ENCODE measurements around the gene UPP2.

UPP2 gene

GRCh38 chr2:158101384-158101926 is at the start of gene UPP2:
TSS of gene UPP2 (plus strand) at chr2:158101876. CDS start at chr2:158102064, 188 bp downstream.
- Histone ChIP-seq H3K9ac (ENCODE audit: low read depth, low read length) (no peak within 1 kb of the TSS), H3K9me3 (ENCODE audit: control insufficient read depth, insufficient read depth, low read length) (no peaks in the 10 kb centered on the region), H3K4me1 (ENCODE audit: insufficient read depth, low read length) (no peaks in the 10 kb centered on the region), H3K36me3 (ENCODE audit: insufficient read depth, low read length) (no peaks in the 10 kb centered on the region)

GRCh38 chr2:158052761-158053160 is 48.9 kb upstream of the UPP2 start:
- Histone ChIP-seq H3K9ac (ENCODE audit: low read depth, low read length) (no peak overlapping the region), H3K9me3 (ENCODE audit: control insufficient read depth, insufficient read depth, low read length) (no peaks in the 10 kb centered on the region), H3K36me3 (ENCODE audit: insufficient read depth, low read length) (no peaks in the 10 kb centered on the region), H3K4me1 (ENCODE audit: insufficient read depth, low read length) (no peaks in the 10 kb centered on the region)

GRCh38 chr2:158056875-158057274 is 44.8 kb upstream of the UPP2 start:
- Histone ChIP-seq H3K9me3 (ENCODE audit: control insufficient read depth, insufficient read depth, low read length) (no peaks in the 10 kb centered on the region), H3K9ac (ENCODE audit: low read depth, low read length) (no peak overlapping the region), H3K4me1 (ENCODE audit: insufficient read depth, low read length) (no peaks in the 10 kb centered on the region), H3K36me3 (ENCODE audit: insufficient read depth, low read length) (no peaks in the 10 kb centered on the region)

DNA sequence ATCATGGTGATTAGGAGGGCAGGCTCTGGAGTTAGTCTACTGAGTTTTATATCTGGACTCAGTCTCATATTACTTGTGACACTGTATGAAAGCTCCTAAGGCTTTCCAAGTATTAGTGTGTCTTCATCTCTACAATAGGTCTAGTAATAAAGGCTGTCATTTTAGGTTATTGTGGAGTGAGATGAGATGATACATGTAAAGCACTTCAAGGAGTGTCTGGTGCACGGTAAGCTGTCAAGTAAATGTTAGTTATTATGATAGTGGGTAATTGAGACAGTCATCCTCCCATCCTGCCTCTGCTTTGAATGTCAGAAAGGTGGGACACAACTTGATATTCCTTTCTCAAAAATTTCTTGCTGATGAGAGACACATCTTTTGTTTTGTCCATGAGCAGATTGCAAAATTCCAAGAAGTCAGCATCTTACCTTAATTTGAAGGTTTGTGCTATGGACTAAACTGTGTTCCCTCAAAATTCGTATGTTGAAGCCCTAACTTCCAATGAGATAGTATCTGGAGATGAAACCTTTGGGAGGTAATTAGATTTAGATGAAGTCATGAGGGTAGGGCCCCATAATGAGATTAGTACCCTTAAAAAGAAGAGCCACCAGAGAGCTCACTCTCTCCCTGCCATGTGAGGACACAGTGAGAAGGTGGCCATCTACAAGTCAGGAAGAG is 41.4 kb upstream of the UPP2 start:
- H3K4me1 ChIP-seq (ENCODE audit: insufficient read depth, low read length), result no peaks in the 10 kb centered on the region
- H3K36me3 ChIP-seq (ENCODE audit: insufficient read depth, low read length), result no peaks in the 10 kb centered on the region
- peaks cover 3% of the 10 kb centered on the region; the same call in 1 of the 2 replicates for H3K9me3 ChIP-seq (ENCODE audit: control insufficient read depth, insufficient read depth, low read length)
- no peak overlapping the region for H3K9ac ChIP-seq (ENCODE audit: low read depth, low read length)

GRCh38 chr2:158060835-158061435 is 40.7 kb upstream of the UPP2 start:
- Histone ChIP-seq H3K4me1 (ENCODE audit: insufficient read depth, low read length) (no peaks in the 10 kb centered on the region), H3K9me3 (ENCODE audit: control insufficient read depth, insufficient read depth, low read length) (peaks cover 3% of the 10 kb centered on the region; the same call in 1 of the 2 replicates), H3K36me3 (ENCODE audit: insufficient read depth, low read length) (no peaks in the 10 kb centered on the region), H3K9ac (ENCODE audit: low read depth, low read length) (no peak overlapping the region)

DNA sequence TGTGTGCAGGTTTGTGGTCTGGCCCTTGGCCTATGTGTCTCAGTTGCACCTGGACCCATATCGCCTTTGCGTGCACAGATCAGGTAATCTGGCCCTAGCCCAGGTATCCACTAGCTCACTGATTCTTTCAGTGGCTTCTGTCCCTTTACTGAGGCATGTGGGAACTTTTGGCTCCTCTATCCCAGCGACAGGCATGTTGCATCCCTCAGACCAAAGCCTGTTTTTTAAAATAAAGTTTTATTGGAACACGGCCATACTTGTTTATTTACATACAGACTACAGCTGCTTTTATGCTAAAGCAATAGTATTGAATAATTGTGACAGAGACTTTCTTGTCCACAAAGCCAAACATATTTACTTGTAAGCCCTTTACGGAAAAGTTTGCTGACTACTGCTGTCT is 39.9 kb upstream of the UPP2 start:
- Histone ChIP-seq H3K9me3 (ENCODE audit: control insufficient read depth, insufficient read depth, low read length) (peaks cover 3% of the 10 kb centered on the region; the same call in 1 of the 2 replicates), H3K9ac (ENCODE audit: low read depth, low read length) (no peak overlapping the region), H3K4me1 (ENCODE audit: insufficient read depth, low read length) (no peaks in the 10 kb centered on the region), H3K36me3 (ENCODE audit: insufficient read depth, low read length) (no peaks in the 10 kb centered on the region)

DNA sequence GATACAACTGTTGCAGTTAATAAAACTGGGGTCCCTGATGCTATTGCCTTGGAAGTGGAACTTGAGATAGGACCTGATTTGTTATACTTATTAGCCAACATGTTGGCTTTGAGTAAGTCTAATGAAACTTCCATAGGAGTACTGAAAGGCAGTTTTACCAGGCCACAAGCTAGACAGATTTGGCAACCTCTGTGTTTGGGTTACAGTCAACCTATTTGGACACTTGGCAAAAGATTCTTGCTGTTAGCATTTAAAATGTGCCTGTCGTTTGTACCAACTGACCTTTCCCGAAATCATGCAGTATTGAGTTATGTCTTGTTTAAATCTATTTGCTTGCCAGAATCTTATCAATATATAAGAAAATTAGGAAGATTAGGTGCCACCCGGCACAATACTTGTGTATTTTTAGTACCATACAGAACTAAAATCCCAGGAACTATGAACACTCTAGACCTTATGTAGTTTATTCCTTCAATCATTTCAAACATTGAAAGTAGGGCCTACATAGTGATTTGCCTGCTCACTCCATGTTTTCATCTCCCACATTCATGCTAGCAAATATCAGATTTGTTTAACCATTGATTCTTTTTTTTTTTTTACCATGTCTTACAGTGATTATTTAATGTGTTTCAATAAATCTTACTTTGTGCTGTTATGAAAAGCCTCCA is 35.5 kb upstream of the UPP2 start:
- H3K9ac ChIP-seq (ENCODE audit: low read depth, low read length), result no peak overlapping the region
- H3K36me3 ChIP-seq (ENCODE audit: insufficient read depth, low read length), result no peaks in the 10 kb centered on the region
- peaks cover 3% of the 10 kb centered on the region; the same call in 1 of the 2 replicates for H3K9me3 ChIP-seq (ENCODE audit: control insufficient read depth, insufficient read depth, low read length)
- no peaks in the 10 kb centered on the region for H3K4me1 ChIP-seq (ENCODE audit: insufficient read depth, low read length)

- Histone ChIP-seq H3K9me3 (ENCODE audit: control insufficient read depth, insufficient read depth, low read length) (no peaks in the 10 kb centered on the region), H3K9ac (ENCODE audit: low read depth, low read length) (no peak overlapping the region), H3K36me3 (ENCODE audit: insufficient read depth, low read length) (no peaks in the 10 kb centered on the region), H3K4me1 (ENCODE audit: insufficient read depth, low read length) (no peaks in the 10 kb centered on the region)
These were observed 30.7 kb upstream of the UPP2 start for GRCh38 chr2:158071018-158071417.

DNA sequence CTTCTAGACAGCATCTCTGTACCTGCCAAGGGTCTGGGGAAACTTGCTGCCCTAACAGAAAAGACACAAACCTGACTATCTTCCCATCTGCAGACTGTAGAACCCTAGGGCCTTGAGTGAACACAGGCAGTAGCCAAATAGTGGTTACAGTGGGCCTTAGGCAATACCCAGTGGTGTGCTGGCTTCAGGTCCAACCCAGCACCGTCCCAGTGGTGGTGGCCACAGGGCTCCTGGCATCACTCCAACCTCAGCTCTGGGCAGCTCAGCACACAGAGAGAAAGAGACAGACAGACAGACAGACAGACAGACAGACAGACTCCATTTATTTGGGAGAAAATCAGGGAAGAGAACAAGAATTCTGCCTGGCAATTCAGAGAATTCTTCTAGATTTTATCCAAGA is 29.3 kb upstream of the UPP2 start:
- Histone ChIP-seq H3K4me1 (ENCODE audit: insufficient read depth, low read length) (no peaks in the 10 kb centered on the region), H3K9ac (ENCODE audit: low read depth, low read length) (no peak overlapping the region)

GRCh38 chr2:158079672-158080071 is 22.0 kb upstream of the UPP2 start:
- Histone ChIP-seq H3K9ac (ENCODE audit: low read depth, low read length) (no peak overlapping the region), H3K4me1 (ENCODE audit: insufficient read depth, low read length) (peaks cover 4% of the 10 kb centered on the region; the same call in 1 of the 2 replicates), H3K9me3 (ENCODE audit: control insufficient read depth, insufficient read depth, low read length) (no peaks in the 10 kb centered on the region), H3K36me3 (ENCODE audit: insufficient read depth, low read length) (no peaks in the 10 kb centered on the region)

More for the DNA sequence above, 29.3 kb upstream of the UPP2 start:
- Histone ChIP-seq H3K9me3 (ENCODE audit: control insufficient read depth, insufficient read depth, low read length) (no peaks in the 10 kb centered on the region), H3K36me3 (ENCODE audit: insufficient read depth, low read length) (no peaks in the 10 kb centered on the region)

DNA sequence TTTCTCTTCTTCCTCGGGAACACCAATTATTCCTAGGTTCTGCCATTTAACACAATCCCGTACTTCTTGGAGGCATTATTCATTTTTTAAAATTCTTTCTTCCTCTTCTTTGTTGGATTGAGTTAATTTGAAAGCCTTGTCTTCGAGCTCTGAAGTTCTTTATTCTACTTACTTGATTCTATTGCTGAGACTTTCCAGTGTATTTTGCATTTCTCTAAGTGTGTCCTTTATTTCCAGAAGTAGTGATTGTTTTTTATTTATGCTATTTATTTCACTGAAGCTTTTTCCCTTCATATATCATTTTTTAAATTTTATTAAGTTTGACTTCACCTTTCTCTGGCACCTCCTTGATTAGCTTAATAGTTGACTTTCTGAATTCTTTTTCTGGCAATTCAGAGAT is 13.6 kb upstream of the UPP2 start:
- Histone ChIP-seq H3K9ac (ENCODE audit: low read depth, low read length) (no peak overlapping the region), H3K4me1 (ENCODE audit: insufficient read depth, low read length) (no peaks in the 10 kb centered on the region), H3K9me3 (ENCODE audit: control insufficient read depth, insufficient read depth, low read length) (peaks cover 7% of the 10 kb centered on the region; the same call in 1 of the 2 replicates), H3K36me3 (ENCODE audit: insufficient read depth, low read length) (no peaks in the 10 kb centered on the region)

- Histone ChIP-seq H3K4me1 (ENCODE audit: insufficient read depth, low read length) (no peaks in the 10 kb centered on the region), H3K9me3 (ENCODE audit: control insufficient read depth, insufficient read depth, low read length) (peaks cover 7% of the 10 kb centered on the region; the same call in 1 of the 2 replicates), H3K36me3 (ENCODE audit: insufficient read depth, low read length) (no peaks in the 10 kb centered on the region), H3K9ac (ENCODE audit: low read depth, low read length) (no peak overlapping the region)
These were observed 12.4 kb upstream of the UPP2 start for GRCh38 chr2:158089322-158089721.

GRCh38 chr2:158091647-158092046 is 10.0 kb upstream of the UPP2 start:
- H3K9me3 ChIP-seq (ENCODE audit: control insufficient read depth, insufficient read depth, low read length), result peaks cover 7% of the 10 kb centered on the region; the same call in 1 of the 2 replicates
- no peaks in the 10 kb centered on the region for H3K36me3 ChIP-seq (ENCODE audit: insufficient read depth, low read length)
- no peaks in the 10 kb centered on the region for H3K4me1 ChIP-seq (ENCODE audit: insufficient read depth, low read length)

GRCh38 chr2:158094487-158095092 is 7.1 kb upstream of the UPP2 start:
- no peak overlapping the region for H3K9ac ChIP-seq (ENCODE audit: low read depth, low read length)
- no peaks in the 10 kb centered on the region for H3K9me3 ChIP-seq (ENCODE audit: control insufficient read depth, insufficient read depth, low read length)
- H3K4me1 ChIP-seq (ENCODE audit: insufficient read depth, low read length), result no peaks in the 10 kb centered on the region
- no peaks in the 10 kb centered on the region for H3K36me3 ChIP-seq (ENCODE audit: insufficient read depth, low read length)

More at GRCh38 chr2:158091647-158092046, 10.0 kb upstream of the UPP2 start:
- no peak overlapping the region for H3K9ac ChIP-seq (ENCODE audit: low read depth, low read length)
